SH-SY5Y (cell line): Measurements from ENCODE around the gene STK26.

Experiments
- GATA2 ChIP-seq: IDR thresholded peaks from 2 replicates; pipeline ENCODE4 v1.6.1; 2011; ENCODE audit warnings: mild to moderate bottlenecking, low read depth, low read length
- GATA3 ChIP-seq: IDR thresholded peaks from 2 replicates; pipeline ENCODE4 v1.6.1; 2011; ENCODE audit warnings: low read depth, mild to moderate bottlenecking, low read length, moderate library complexity

DNA sequence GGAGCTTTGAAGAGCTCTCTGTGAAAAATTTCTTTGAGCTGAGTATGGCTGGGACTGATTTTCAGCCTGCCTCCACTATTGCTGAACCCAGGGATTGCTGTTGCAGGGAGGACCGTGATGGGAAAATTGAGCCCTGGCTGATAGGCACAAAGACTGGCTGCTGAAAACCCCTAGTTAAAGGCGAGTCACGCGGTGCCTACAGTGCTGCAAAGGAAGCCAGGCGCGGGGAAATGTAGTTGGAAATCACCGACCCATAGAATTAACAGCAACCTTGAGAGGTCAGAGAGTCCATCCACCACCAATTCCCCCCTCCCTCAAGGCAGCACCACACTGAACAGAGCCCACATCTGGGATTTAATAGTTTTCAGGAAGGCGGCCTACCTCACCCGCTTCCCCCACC, 78.7 kb downstream of the STK26 start:
- TF ChIP-seq GATA3 (no peak), GATA2 (no peak)
